ENCODE data around the gene GYG2. TPM values are rescaled to one million over a fixed set of nuclear protein-coding genes. Genes with fewer than 3 reads are reported as not detected.
"Not testable (repeated sequence)": the region's sequence is repeated elsewhere in the genome, so short reads cannot be mapped to it uniquely, and the experiment has no call there.

The GYG2 gene
- total RNA-seq, 1 donor from 2014 or later = 75.6 TPM

- no peak for DNase-seq (ENCODE audit: low read depth, low spot score)
- H3K27ac Mint-ChIP-seq (ENCODE audit: unreplicated experiment) = no peak overlapping the region
- no peaks in the 10 kb centered on the region for H3K9me3 Mint-ChIP-seq
- H3K4me3 Mint-ChIP-seq = no peak overlapping the region
- no peak for TF ChIP-seq CTCF (conservative IDR thresholded peaks at IDR 0.05)
- no peaks in the 10 kb centered on the region for H3K36me3 Mint-ChIP-seq (ENCODE audit: low read depth)
- peaks cover 32% of the 10 kb centered on the region for H3K27me3 Mint-ChIP-seq (ENCODE audit: low read depth)
- peaks cover 8% of the 10 kb centered on the region for H3K4me1 Mint-ChIP-seq
Observed at GRCh38 chrX:2799369-2799768, 29.4 kb upstream of the GYG2 start.

GRCh38 chrX:2799980-2800379 lies 28.8 kb upstream of the GYG2 start:
- H3K27ac Mint-ChIP-seq (ENCODE audit: unreplicated experiment); DNase-seq (ENCODE audit: low read depth, low spot score): not testable (repeated sequence)
- H3K27me3 Mint-ChIP-seq (ENCODE audit: low read depth) = peaks cover 37% of the 10 kb centered on the region

GRCh38 chrX:2801223-2801622 lies 27.5 kb upstream of the GYG2 start:
- H3K27ac Mint-ChIP-seq (ENCODE audit: unreplicated experiment) = no peak overlapping the region

More at GRCh38 chrX:2799980-2800379, 28.8 kb upstream of the GYG2 start:
- H3K9me3 Mint-ChIP-seq; H3K4me3 Mint-ChIP-seq; H3K36me3 Mint-ChIP-seq (ENCODE audit: low read depth): not testable (repeated sequence)
- H3K4me1 Mint-ChIP-seq = peaks cover 14% of the 10 kb centered on the region

GRCh38 chrX:2802376-2803090 lies 26.2 kb upstream of the GYG2 start:
- H3K27ac Mint-ChIP-seq (ENCODE audit: unreplicated experiment); DNase-seq (ENCODE audit: low read depth, low spot score); H3K9me3 Mint-ChIP-seq; H3K4me3 Mint-ChIP-seq; H3K36me3 Mint-ChIP-seq (ENCODE audit: low read depth): not testable (repeated sequence)
- H3K27me3 Mint-ChIP-seq (ENCODE audit: low read depth) = peaks cover 44% of the 10 kb centered on the region
- peaks cover 22% of the 10 kb centered on the region for H3K4me1 Mint-ChIP-seq

More at GRCh38 chrX:2801223-2801622, 27.5 kb upstream of the GYG2 start:
- no peaks in the 10 kb centered on the region for H3K36me3 Mint-ChIP-seq (ENCODE audit: low read depth)
- peaks cover 22% of the 10 kb centered on the region for H3K4me1 Mint-ChIP-seq
- H3K9me3 Mint-ChIP-seq = no peaks in the 10 kb centered on the region
- DNase-seq (ENCODE audit: low read depth, low spot score) = no peak
- H3K27me3 Mint-ChIP-seq (ENCODE audit: low read depth) = peaks cover 44% of the 10 kb centered on the region
- TF ChIP-seq CTCF (conservative IDR thresholded peaks at IDR 0.05) = no peak
- H3K4me3 Mint-ChIP-seq = no peak overlapping the region

- not testable (repeated sequence) for H3K9me3 Mint-ChIP-seq; DNase-seq (ENCODE audit: low read depth, low spot score); H3K4me3 Mint-ChIP-seq; H3K36me3 Mint-ChIP-seq (ENCODE audit: low read depth); H3K27ac Mint-ChIP-seq (ENCODE audit: unreplicated experiment)
- Mint-ChIP-seq H3K4me1 (peaks cover 22% of the 10 kb centered on the region), H3K27me3 (ENCODE audit: low read depth) (peaks cover 44% of the 10 kb centered on the region)
Observed at GRCh38 chrX:2803486-2803885, 25.2 kb upstream of the GYG2 start.

GRCh38 chrX:2804106-2804843 lies 24.5 kb upstream of the GYG2 start:
- not testable (repeated sequence) for H3K27ac Mint-ChIP-seq (ENCODE audit: unreplicated experiment); H3K36me3 Mint-ChIP-seq (ENCODE audit: low read depth); DNase-seq (ENCODE audit: low read depth, low spot score); H3K4me3 Mint-ChIP-seq; H3K9me3 Mint-ChIP-seq
- H3K4me1 Mint-ChIP-seq = peaks cover 22% of the 10 kb centered on the region
- H3K27me3 Mint-ChIP-seq (ENCODE audit: low read depth) = peaks cover 44% of the 10 kb centered on the region

GRCh38 chrX:2804858-2805257 lies 23.9 kb upstream of the GYG2 start:
- DNase-seq (ENCODE audit: low read depth, low spot score); H3K9me3 Mint-ChIP-seq; H3K36me3 Mint-ChIP-seq (ENCODE audit: low read depth); H3K27ac Mint-ChIP-seq (ENCODE audit: unreplicated experiment); H3K4me3 Mint-ChIP-seq: not testable (repeated sequence)
- peaks cover 22% of the 10 kb centered on the region for H3K4me1 Mint-ChIP-seq
- peaks cover 44% of the 10 kb centered on the region for H3K27me3 Mint-ChIP-seq (ENCODE audit: low read depth)

GRCh38 chrX:2811271-2811670 lies 17.5 kb upstream of the GYG2 start:
- Mint-ChIP-seq H3K9me3 (no peaks in the 10 kb centered on the region), H3K4me1 (peaks cover 12% of the 10 kb centered on the region)

More at GRCh38 chrX:2811271-2811670, 17.5 kb upstream of the GYG2 start:
- no peaks in the 10 kb centered on the region for H3K27me3 Mint-ChIP-seq (ENCODE audit: low read depth)
- TF ChIP-seq CTCF (conservative IDR thresholded peaks at IDR 0.05) = no peak
- no peak for DNase-seq (ENCODE audit: low read depth, low spot score)
- peaks cover 5% of the 10 kb centered on the region for H3K36me3 Mint-ChIP-seq (ENCODE audit: low read depth)
- H3K4me3 Mint-ChIP-seq = no peak overlapping the region
- H3K27ac Mint-ChIP-seq (ENCODE audit: unreplicated experiment) = no peak overlapping the region
